ENCODE data around the gene LILRA5. TPM values are rescaled to one million over a fixed set of nuclear protein-coding genes. Genes with fewer than 3 reads are reported as not detected.

The LILRA5 gene
- total RNA-seq, 2 donors from 2014 or later = 9.6 to 12.2 TPM

GRCh38 chr19:54305141-54305540 is 7.8 kb downstream of the LILRA5 start:
- H3K4me3 ChIP-seq = no peak overlapping the region
- no peaks in the 10 kb centered on the region for H3K9me3 ChIP-seq
- no peak for ATAC-seq (ENCODE audit: insufficient number of reproducible peaks, low FRiP score, low read depth)
- TF ChIP-seq, protein P1, sequence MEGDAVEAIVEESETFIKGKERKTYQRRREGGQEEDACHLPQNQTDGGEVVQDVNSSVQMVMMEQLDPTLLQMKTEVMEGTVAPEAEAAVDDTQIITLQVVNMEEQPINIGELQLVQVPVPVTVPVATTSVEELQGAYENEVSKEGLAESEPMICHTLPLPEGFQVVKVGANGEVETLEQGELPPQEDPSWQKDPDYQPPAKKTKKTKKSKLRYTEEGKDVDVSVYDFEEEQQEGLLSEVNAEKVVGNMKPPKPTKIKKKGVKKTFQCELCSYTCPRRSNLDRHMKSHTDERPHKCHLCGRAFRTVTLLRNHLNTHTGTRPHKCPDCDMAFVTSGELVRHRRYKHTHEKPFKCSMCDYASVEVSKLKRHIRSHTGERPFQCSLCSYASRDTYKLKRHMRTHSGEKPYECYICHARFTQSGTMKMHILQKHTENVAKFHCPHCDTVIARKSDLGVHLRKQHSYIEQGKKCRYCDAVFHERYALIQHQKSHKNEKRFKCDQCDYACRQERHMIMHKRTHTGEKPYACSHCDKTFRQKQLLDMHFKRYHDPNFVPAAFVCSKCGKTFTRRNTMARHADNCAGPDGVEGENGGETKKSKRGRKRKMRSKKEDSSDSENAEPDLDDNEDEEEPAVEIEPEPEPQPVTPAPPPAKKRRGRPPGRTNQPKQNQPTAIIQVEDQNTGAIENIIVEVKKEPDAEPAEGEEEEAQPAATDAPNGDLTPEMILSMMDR (IDR thresholded peaks at IDR 0.05) = no peak
- H3K27me3 ChIP-seq (replicated peaks; ENCODE audit: insufficient read depth) = no peaks in the 10 kb centered on the region
- H3K27ac ChIP-seq = no peak overlapping the region
- no peaks in the 10 kb centered on the region for H3K36me3 ChIP-seq
- DNase-seq (ENCODE audit: low spot score) = no peak
- H3K4me1 ChIP-seq (ENCODE audit: control insufficient read depth in 1 of 2, low read depth in 2 of 2) = no peaks in the 10 kb centered on the region

DNA sequence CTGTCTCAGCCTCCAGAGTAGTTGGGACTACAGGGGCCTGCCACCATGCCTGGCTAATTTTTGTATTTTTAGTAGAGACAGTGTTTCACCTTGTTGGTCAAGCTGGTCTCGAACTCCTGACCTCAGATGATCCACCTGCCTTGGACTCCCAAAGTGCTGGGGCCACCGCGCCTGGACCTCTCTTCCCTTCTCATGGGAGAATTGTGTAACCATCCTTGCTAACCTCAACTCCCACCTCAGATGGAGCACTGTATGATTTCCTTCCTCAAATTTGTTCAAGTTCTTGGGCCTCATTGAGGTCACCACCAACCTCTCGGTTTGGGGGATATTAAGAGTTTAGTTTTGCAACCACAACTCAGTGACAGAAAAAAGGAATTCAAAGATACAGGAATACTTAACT is 10.7 kb downstream of the LILRA5 start:
- Histone ChIP-seq H3K27ac (no peak overlapping the region), H3K9me3 (no peaks in the 10 kb centered on the region), H3K36me3 (no peaks in the 10 kb centered on the region), H3K27me3 (replicated peaks; ENCODE audit: insufficient read depth) (no peaks in the 10 kb centered on the region), H3K4me1 (ENCODE audit: control insufficient read depth in 1 of 2, low read depth in 2 of 2) (no peaks in the 10 kb centered on the region), H3K4me3 (no peak overlapping the region)
- TF ChIP-seq, protein P1 (IDR thresholded peaks at IDR 0.05) = no peak
- DNase-seq (ENCODE audit: low spot score) (no peak), ATAC-seq (ENCODE audit: insufficient number of reproducible peaks, low FRiP score, low read depth) (no peak)

DNA sequence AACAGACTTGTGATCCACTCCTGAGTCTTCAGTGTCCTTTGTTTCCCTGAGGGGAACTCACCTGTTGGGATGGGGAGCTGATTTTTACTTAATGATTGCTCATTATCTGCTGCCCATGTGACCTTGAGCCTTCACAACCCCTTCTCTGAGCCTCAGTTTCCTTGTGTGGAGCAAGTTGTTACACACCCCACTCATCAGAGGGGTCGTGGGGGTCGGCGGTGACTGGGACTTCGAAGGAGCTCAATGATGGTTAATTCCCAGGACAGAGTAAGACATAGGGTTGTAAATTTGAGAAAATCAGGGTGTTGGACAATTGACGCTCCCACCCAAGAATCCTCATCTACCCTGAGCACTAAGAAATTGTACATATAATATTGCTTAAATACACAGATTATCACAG is 13.5 kb downstream of the LILRA5 start:
- TF ChIP-seq, protein P1 (IDR thresholded peaks at IDR 0.05) = no peak
- Histone ChIP-seq H3K9me3 (no peaks in the 10 kb centered on the region), H3K27ac (no peak overlapping the region), H3K4me1 (ENCODE audit: control insufficient read depth in 1 of 2, low read depth in 2 of 2) (no peaks in the 10 kb centered on the region), H3K36me3 (no peaks in the 10 kb centered on the region), H3K27me3 (replicated peaks; ENCODE audit: insufficient read depth) (no peaks in the 10 kb centered on the region), H3K4me3 (no peak overlapping the region)
- no peak for DNase-seq (ENCODE audit: low spot score)
- ATAC-seq (ENCODE audit: insufficient number of reproducible peaks, low FRiP score, low read depth) = no peak

DNA sequence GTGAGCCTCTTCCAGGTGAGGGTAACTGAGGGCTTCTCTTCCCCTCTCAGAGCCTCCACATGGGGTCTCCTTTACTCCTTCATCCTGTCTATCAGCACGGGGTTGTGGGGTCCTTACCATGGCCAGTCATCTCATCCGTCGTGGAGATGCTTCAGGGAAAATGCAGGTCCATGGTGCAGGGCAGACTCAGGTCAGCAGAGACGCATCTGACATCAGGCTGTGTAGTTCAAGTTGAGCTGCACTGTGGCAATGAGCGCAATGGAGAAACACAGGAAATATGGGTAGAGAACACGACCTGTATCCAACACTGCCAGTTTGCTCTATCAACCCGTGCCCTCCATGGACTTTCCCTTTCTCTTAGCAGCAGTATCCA is 13.9 kb downstream of the LILRA5 start:
- ATAC-seq (ENCODE audit: insufficient number of reproducible peaks, low FRiP score, low read depth) (no peak), DNase-seq (ENCODE audit: low spot score) (no peak)
- H3K27ac ChIP-seq = no peak overlapping the region
- TF ChIP-seq, protein P1 (IDR thresholded peaks at IDR 0.05) = no peak
- H3K4me1 ChIP-seq (ENCODE audit: control insufficient read depth in 1 of 2, low read depth in 2 of 2) = no peaks in the 10 kb centered on the region
- H3K9me3 ChIP-seq = no peaks in the 10 kb centered on the region
- no peaks in the 10 kb centered on the region for H3K36me3 ChIP-seq
- H3K4me3 ChIP-seq = no peak overlapping the region
- no peaks in the 10 kb centered on the region for H3K27me3 ChIP-seq (replicated peaks; ENCODE audit: insufficient read depth)

GRCh38 chr19:54298357-54299125 is 14.4 kb downstream of the LILRA5 start:
- no peaks in the 10 kb centered on the region for H3K9me3 ChIP-seq
- H3K27ac ChIP-seq = no peak overlapping the region
- H3K4me3 ChIP-seq = no peak overlapping the region
- ATAC-seq (ENCODE audit: insufficient number of reproducible peaks, low FRiP score, low read depth) = no peak
- TF ChIP-seq, protein P1 (IDR thresholded peaks at IDR 0.05) = no peak
- no peaks in the 10 kb centered on the region for H3K4me1 ChIP-seq (ENCODE audit: control insufficient read depth in 1 of 2, low read depth in 2 of 2)
- no peaks in the 10 kb centered on the region for H3K36me3 ChIP-seq
- no peaks in the 10 kb centered on the region for H3K27me3 ChIP-seq (replicated peaks; ENCODE audit: insufficient read depth)
- DNase-seq (ENCODE audit: low spot score) = no peak
